ENCODE data around the gene KCNQ1.

DNA sequence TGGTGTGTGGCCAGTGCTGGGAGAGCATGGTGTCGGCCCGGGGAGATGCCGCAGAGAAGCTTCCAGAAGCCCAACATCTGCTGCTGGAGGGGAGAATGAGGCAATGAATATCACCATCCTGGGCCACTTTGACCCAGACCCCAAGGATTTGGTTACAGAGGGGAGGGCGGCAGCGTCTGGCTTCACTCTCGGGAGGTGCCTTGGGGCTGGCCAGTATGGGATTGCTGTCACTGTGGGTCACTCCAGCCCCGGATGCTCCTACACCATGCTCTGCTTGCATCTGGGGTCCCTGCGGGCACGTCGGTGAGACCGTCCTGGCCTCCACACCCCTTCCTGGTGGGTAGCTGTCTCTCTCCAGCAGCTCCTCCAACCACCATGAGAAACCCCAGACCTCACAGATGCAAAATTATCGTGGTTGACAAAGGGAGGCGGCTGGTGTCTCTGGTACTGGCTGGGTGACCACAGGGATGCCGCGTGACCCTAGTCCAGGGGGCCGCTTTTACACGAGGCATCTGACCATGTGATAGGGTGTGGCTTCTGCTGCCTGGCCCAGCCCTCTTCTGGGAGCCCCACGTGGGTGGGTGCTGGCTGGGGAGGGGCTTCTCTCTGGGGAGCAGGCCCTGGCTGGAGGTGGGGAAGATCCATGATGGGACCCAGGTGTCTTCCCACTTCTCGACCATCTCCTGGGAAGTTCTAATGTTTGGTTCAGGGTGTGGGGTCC, 5.7 kb downstream of the KCNQ1 start:
- TF ChIP-seq, protein P1, sequence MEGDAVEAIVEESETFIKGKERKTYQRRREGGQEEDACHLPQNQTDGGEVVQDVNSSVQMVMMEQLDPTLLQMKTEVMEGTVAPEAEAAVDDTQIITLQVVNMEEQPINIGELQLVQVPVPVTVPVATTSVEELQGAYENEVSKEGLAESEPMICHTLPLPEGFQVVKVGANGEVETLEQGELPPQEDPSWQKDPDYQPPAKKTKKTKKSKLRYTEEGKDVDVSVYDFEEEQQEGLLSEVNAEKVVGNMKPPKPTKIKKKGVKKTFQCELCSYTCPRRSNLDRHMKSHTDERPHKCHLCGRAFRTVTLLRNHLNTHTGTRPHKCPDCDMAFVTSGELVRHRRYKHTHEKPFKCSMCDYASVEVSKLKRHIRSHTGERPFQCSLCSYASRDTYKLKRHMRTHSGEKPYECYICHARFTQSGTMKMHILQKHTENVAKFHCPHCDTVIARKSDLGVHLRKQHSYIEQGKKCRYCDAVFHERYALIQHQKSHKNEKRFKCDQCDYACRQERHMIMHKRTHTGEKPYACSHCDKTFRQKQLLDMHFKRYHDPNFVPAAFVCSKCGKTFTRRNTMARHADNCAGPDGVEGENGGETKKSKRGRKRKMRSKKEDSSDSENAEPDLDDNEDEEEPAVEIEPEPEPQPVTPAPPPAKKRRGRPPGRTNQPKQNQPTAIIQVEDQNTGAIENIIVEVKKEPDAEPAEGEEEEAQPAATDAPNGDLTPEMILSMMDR (IDR thresholded peaks at IDR 0.05) = no peak
- TF ChIP-seq POLR2A (IDR thresholded peaks at IDR 0.05) = no peak

All from adrenal gland (tissue), 5 donors.